Keratinocyte (primary cell): Measurements from ENCODE around the gene BPTF.

ENCODE experiments used
- CTCF ChIP-seq, 3 experiments: IDR thresholded peaks in 1 of 3; conservative IDR thresholded peaks in 1 of 3; optimal IDR thresholded peaks in 1 of 3; 2 replicates in 2 of 3; 3 replicates in 1 of 3; pipeline versions ENCODE3 to v1.5.1; 2011; ENCODE audit warnings: low read length in 3 of 3, mild to moderate bottlenecking in 3 of 3, moderate library complexity in 2 of 3, control low read depth in 1 of 3, inconsistent platforms in 1 of 3; ENCODE audit not compliant: insufficient read depth in 2 of 3; ENCODE audit errors: extremely low read depth in 1 of 3
- EZH2 ChIP-seq: IDR thresholded peaks from one replicate; pipeline ENCODE4 v1.6.1; 2012; ENCODE audit warnings: inconsistent platforms, mild to moderate bottlenecking, low read length, moderate library complexity

GRCh38 chr17:67819722-67820121 is 5.6 kb upstream of the BPTF start:
- no peak for TF ChIP-seq CTCF (optimal IDR thresholded peaks at IDR 0.05 in 1 of 3, IDR thresholded peaks at IDR 0.05 in 1 of 3, conservative IDR thresholded peaks at IDR 0.05 in 1 of 3; ENCODE audit: extremely low read depth in 1 of 3, insufficient read depth in 2 of 3, low read length in 3 of 3)
- no peak for TF ChIP-seq EZH2
